PC-3 (cell line): ENCODE results near the gene CATSPERZ.
A peak's percentile ranks its signal among the peaks of the same experiment; 100 is the strongest.

Experiments used
- CTCF ChIP-seq: fragments of 300-600 bp; sonication (generic); conservative IDR thresholded peaks from 2 replicates; pipeline ENCODE4 v1.5.1; 2017; ENCODE audit warnings: antibody characterized with exemption, low read depth, mild to moderate bottlenecking, low read length
- EZH2 ChIP-seq: fragments of 300-600 bp; sonication (generic); IDR thresholded peaks from one replicate; pipeline ENCODE4 v1.6.1; 2017; ENCODE audit warnings: antibody characterized with exemption, mild to moderate bottlenecking, low read length; ENCODE audit not compliant: unreplicated experiment
- EZH2phosphoT487 ChIP-seq: fragments of 300-600 bp; sonication (generic); IDR thresholded peaks from 2 replicates; pipeline ENCODE4 v1.6.1; 2018; ENCODE audit warnings: mild to moderate bottlenecking, antibody characterized with exemption, low read length, borderline replicate concordance

DNA sequence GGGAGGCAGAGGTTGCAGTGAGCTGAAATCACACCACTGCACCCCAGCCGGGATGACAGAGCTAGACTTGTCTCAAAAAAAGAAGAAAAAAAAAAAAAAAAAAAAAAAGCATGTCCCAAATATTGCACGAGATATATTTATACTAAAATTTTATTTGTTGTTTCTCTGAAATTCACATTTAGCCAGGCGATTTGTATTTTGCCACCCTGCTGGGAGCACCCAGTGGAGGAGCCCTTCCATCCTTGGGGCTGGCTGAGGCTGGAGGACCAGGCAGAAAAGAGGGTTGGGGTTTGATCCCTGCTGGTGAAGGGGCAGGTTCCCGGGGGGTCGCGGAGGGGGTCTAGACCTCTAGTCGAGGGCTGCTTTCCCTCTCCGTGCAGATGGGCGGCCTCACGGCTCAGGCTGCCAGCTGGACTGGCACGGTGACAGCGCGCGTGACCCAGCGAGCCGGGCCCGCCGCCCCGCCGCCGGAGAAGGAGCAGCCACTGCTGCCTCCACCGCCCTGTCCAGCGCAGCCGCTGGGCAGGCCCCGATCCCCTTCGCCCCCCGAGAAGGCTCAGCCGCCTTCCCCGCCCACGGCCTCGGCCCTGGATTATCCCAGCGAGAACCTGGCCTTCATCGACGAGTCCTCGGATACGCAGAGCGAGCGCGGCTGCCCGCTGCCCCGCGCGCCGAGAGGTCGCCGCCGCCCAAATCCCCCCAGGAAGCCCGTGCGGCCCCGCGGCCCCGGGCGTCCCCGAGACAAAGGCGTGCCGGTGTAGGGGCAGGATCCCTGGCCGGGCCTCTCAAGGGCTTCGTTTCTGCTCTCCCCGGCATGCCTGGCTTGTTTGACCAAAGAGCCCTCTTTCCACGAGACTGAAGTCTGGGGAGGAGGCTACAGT, 952 bp upstream of the CATSPERZ start:
- TF ChIP-seq CTCF (no peak), EZH2phosphoT487 (0 out of 2 replicates have a peak, but pooled peaks have one; percentile 26), EZH2 (no peak)
